ENCODE data around the gene PDCD1LG2.

DNA sequence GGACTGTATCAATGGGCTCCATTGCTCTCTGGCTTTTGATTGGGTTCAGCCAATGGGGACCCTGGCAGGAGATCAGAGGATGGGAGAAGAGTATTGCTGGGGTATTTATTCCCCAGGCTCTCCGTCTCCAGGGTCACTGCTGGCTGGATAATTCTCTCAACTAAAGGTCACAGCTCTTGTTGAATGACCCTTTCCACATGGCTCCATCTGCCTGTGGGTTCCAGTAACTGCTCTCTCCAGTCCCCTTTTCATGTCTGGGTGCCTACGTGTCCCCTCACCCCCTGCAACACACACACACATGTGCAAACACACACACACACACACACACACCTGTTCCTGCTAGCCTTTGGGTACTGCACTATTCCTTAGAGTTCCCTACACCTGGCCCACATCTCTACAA, 64.7 kb downstream of the PDCD1LG2 start:
- TF ChIP-seq, protein P1, sequence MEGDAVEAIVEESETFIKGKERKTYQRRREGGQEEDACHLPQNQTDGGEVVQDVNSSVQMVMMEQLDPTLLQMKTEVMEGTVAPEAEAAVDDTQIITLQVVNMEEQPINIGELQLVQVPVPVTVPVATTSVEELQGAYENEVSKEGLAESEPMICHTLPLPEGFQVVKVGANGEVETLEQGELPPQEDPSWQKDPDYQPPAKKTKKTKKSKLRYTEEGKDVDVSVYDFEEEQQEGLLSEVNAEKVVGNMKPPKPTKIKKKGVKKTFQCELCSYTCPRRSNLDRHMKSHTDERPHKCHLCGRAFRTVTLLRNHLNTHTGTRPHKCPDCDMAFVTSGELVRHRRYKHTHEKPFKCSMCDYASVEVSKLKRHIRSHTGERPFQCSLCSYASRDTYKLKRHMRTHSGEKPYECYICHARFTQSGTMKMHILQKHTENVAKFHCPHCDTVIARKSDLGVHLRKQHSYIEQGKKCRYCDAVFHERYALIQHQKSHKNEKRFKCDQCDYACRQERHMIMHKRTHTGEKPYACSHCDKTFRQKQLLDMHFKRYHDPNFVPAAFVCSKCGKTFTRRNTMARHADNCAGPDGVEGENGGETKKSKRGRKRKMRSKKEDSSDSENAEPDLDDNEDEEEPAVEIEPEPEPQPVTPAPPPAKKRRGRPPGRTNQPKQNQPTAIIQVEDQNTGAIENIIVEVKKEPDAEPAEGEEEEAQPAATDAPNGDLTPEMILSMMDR (IDR thresholded peaks at IDR 0.05) = no peak
- TF ChIP-seq POLR2A (IDR thresholded peaks at IDR 0.05) (no peak), POLR2AphosphoS5 (IDR thresholded peaks at IDR 0.05) (no peak)
